ENCODE data around the gene MPZL2. TPM values are rescaled to one million over a fixed set of nuclear protein-coding genes. Genes with fewer than 3 reads are reported as not detected.
A peak's percentile ranks its signal among the peaks of the same experiment; 100 is the strongest.
"Not testable (repeated sequence)": the region's sequence is repeated elsewhere in the genome, so short reads cannot be mapped to it uniquely, and the experiment has no call there.

MPZL2 gene
- total RNA-seq (2014; rRNA removed; shearing (Covaris generic)) = 0.53 TPM in 1 of 2 replicates, not detected in the other
- 1.3 and 1.4 TPM in 2 replicates for polyA plus RNA-seq (2015; cell fraction: cytosol; rRNA removed)
- polyA plus RNA-seq (2015; cell fraction: nucleus; rRNA removed) = 0.33 and 2.4 TPM in 2 replicates

DNA sequence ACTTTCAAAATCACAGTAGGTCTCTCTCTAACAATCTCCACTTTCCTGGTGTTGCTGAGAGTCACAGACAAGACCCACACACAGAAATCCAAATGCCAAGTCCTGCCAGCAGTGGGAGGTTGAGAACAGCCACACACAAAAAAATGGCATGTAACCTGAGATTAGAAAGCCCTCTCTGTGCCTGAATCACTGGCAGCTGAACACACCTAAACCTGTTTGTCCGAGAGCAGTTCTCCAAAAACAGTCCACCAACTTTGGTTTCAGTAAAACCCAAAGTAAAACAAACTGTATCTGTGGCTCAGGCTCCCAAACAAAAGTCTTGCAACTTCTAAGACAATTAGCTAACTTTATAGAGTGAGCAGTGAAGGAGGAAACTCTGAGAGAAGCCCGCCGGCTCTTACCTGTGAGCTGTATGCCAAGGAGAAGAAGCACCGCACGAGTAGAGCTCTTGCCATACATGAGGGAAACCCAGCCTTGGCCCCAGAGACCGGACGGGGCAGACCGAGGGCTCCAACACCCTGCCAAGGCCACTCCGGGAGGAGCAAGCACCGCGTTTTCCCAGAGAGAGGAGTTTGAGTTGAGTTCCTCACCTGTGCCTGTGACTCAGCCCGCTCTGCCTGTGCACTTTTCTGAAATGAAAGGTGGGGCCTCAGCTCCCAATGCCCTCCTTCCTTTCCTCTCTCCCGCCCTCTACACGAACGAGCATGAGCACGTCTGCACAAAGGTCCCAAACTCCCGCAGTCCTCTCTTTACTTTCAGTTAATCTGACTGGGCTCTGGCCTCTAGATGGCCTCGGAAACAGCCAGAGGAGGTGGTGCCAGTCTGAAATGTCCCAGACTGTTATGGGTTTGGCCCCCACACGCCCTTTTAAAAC is at the start of gene MPZL2:
Gene MPZL2, minus strand, starts transcription at position 603 of the 874 bp plus-strand sequence. Its CDS starts 144 bp downstream, at position 459.
- in situ Hi-C loops (cut with HindIII; ENCODE audit: low pct_unique_long_range_greater_than_20kb, low sequenced_read_pairs) = no loop called here
- no peak for DNase-seq (ENCODE audit: low read depth, low spot score)

DNA sequence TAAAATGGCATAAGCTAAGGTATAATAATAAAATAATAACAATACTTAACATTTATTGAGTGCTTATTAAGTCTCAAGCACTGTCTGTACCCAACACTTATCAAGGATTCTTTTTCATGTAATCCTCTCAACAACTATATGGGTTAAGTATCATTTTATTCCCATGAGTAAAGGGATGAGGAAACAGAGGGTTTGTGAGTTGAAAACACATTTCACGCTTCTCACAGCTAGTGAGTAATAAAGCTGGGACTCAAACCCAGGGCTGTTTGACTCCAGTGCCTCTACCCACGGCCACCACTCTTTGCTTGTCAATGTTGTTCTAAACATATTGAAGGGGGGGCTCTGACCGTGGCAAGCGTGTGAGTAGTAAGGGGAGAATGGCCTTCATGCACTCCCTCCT is 49.1 kb upstream of the MPZL2 start:
- DNase-seq (ENCODE audit: low read depth, low spot score) = no peak
- in situ Hi-C loops (cut with HindIII; ENCODE audit: low pct_unique_long_range_greater_than_20kb, low sequenced_read_pairs) = no loop called here

DNA sequence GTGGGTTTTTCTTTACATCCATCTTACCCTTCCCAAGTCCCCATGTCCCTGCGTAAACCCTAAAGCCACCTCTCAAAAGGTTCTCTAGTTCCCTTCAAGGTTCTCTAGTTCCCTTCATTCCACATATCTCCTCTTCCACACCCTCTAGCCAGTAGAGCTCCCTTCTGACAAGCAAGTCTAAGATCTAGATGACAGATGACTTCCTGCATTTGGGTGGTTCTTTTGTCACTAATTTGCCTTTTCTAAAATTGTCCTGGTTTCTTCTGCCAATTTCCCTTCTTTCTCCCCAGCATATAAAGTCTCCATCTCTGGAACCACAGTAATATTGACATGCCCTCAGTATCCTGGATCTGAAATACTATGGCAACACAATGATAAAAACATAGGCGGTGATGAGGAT is 48.2 kb upstream of the MPZL2 start:
- in situ Hi-C loops (cut with HindIII; ENCODE audit: low pct_unique_long_range_greater_than_20kb, low sequenced_read_pairs) = no loop called here
- no peak for DNase-seq (ENCODE audit: low read depth, low spot score)

DNA sequence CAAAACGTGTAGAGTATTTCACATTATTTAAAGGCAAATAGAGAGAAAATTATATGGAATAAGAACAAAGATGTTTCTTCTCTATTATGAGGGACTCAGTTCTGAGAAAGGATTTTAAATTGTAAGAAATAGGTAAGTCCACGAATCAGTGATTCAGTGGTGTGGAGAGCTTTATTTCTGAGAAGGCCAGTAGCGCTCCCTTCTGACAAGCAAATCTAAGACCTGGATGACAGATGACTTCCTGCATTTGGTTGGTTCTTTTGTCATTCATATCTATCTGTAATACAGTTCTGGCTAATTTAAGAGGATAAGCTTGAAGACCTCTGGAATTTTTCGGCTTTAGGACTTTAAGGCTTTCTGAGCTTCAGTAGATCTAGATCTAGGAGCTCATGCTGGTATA is 47.4 kb upstream of the MPZL2 start:
- DNase-seq (ENCODE audit: low read depth, low spot score) = no peak
- in situ Hi-C loops (cut with HindIII; ENCODE audit: low pct_unique_long_range_greater_than_20kb, low sequenced_read_pairs) = no loop called here

DNA sequence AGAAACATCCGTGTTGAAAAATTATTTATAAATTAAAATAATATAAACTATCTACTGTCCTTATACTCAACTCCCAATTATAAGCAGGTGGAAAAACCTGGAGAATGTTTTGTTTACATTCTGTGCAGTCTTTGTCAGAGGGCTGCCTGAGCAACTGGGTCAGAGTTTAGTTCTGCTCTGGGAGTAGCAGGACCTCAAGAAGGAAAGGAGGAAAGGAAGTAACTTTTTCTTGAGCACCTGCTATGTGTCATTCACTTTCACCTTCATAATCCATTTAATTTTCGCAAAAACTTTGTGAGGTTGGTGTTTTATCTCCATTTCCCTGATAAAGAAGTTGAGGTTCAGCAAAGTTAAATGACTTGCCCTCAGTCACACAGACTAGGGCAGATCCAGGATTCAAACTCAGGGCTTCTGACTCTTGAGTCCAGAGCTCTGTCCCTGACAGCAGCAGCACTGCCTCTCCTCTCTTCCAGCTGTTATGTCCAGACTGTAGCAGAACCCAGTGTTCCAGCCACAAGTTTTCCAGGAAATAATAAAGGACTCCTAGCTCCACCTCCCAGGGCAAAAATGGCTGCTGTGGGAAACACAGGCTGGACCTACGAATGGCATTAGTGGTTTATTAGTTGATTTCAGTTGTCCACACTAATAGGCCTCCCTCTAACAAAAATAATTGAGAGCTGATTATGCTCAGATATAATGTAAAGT is 46.8 kb upstream of the MPZL2 start:
- in situ Hi-C loops (cut with HindIII; ENCODE audit: low pct_unique_long_range_greater_than_20kb, low sequenced_read_pairs) = no loop called here

DNA sequence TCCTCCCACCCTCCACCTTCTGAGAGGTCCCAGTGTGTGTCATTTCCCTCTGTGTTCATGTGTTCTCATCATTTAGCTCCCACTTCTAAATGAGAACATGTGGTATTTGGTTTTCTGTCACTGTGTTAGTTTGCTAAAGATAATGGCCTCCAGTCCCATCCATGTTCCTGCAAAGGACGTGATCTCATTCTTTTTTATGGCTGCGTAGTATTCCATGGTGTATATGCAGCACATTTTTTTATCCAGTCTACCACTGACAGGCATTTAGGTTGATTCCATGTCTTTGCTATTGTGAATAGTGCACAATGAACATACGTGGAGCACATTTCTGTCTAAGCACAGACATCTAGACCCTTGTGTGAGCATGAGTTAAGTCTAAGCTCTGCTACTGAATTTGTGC is 46.2 kb upstream of the MPZL2 start:
- no peak for DNase-seq (ENCODE audit: low read depth, low spot score)
- in situ Hi-C loops (cut with HindIII; ENCODE audit: low pct_unique_long_range_greater_than_20kb, low sequenced_read_pairs) = no loop called here

More for the DNA sequence above, 46.8 kb upstream of the MPZL2 start:
- no peak for DNase-seq (ENCODE audit: low read depth, low spot score)

DNA sequence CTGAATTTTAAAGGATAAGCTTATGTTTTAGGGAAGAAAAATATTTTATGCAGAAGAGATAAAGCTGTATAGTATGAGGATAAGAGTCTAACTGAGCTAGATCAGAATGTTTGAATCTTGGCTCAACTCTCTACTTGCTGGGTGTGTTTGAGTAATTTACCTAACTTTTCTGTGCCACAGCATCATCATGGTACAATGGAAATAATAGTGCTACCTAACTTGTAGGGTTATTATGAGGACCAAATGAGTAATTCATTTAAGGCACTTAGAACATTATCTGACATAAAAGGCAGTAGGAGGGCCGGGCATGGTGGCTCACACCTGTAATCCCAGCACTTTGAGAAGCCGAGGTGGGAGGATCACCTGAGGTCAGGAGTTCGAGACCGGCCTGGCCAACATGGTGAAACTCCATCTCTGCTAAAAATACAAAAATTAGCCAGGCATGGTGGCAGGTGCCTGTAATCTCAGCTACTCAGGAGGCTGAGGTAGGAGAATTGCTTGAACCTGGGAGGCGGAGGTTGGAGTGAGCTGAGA is 45.0 kb upstream of the MPZL2 start:
- DNase-seq (ENCODE audit: low read depth, low spot score); in situ Hi-C loops (cut with HindIII; ENCODE audit: low pct_unique_long_range_greater_than_20kb, low sequenced_read_pairs): not testable (repeated sequence)

DNA sequence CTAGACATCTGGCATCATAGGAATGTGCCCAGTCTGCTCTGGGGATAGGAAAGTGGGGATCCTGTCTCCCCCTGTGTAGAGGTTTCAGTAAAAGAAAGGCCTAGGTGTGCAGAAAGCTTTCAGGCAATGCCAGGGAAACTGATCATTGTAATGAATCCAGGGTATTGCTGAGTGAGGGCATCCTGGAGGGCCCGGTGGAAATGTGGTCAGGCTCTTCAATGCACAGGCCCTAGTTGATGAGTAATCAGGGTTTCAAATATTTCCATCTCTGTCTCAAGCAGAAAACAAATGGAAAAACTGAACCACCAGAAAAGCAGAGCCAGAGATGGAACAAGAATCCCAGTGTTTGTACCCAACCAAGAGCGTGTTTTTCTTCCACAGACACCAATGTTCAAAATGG is 42.5 kb upstream of the MPZL2 start:
- in situ Hi-C loops (cut with HindIII; ENCODE audit: low pct_unique_long_range_greater_than_20kb, low sequenced_read_pairs) = no loop called here

DNA sequence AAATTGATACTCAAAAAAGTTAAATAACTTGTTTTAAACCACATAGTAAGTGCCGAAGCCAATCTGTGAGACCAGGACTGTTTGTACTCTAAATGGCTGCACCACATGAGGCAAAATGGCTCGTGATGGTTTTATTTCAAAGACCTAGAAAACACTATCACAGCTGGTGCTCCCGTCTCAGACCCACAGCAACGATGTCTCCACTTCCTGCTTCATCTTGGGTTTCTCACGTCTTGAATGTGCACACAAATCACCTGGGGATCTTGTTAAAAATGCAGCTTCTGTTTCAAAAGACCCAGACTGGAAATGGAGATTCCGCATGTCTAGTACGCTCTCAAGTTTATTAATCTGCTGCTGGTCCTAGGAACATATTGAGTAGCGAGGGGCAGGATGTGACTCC is 41.6 kb upstream of the MPZL2 start:
- DNase-seq (ENCODE audit: low read depth, low spot score) = no peak
- in situ Hi-C loops (cut with HindIII; ENCODE audit: low pct_unique_long_range_greater_than_20kb, low sequenced_read_pairs) = no loop called here

More for the DNA sequence above, 42.5 kb upstream of the MPZL2 start:
- DNase-seq (ENCODE audit: low read depth, low spot score) = no peak

DNA sequence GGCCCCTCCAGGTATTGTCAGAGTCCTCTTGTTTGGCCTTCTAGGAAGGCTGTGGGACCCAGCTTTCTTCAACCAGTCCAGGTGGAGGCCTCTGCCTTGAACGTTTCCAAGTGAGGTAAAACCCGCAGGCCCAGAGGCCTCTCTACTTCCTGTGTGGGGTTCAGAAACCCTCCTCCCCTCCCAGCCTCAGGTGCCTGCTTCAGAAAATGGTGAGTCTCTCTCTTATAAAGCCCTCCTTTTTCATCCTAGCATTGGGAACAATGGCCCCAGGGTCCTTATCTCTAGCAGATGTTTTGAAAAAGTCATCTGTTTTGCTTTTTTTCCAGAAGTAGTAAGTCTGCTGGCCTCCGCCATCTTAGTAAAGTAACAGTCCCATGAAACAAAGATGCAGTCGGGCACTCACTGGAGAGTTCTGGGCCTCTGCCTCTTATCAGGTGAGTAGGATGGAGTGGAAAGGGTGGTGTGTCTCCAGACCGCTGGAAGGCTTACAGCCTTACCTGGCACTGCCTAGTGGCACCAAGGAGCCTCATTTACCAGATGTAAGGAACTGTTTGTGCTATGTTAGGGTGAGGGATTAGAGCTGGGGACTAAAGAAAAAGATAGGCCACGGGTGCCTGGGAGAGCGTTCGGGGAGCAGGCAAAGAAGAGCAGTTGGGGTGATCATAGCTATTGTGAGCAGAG is 40.6 kb upstream of the MPZL2 start, which contains the start of gene CD3E:
Gene CD3E, plus strand, starts transcription at position 163 of the 681 bp plus-strand sequence. Its CDS starts 223 bp downstream, at position 386.
- no peak for DNase-seq (ENCODE audit: low read depth, low spot score)
- in situ Hi-C loops (cut with HindIII; ENCODE audit: low pct_unique_long_range_greater_than_20kb, low sequenced_read_pairs) = no loop called here

DNA sequence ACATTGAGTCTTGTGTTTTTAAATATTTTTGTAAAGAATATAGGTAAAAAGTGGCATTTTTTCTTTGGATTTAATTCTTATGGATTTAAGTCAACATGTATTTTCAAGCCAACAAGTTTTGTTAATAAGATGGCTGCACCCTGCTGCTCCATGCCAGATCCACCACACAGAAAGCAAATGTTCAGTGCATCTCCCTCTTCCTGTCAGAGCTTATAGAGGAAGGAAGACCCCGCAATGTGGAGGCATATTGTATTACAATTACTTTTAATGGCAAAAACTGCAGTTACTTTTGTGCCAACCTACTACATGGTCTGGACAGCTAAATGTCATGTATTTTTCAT is 40.1 kb upstream of the MPZL2 start:
- DNase-seq (ENCODE audit: low read depth, low spot score) = no peak
- in situ Hi-C loops (cut with HindIII; ENCODE audit: low pct_unique_long_range_greater_than_20kb, low sequenced_read_pairs) = no loop called here

DNA sequence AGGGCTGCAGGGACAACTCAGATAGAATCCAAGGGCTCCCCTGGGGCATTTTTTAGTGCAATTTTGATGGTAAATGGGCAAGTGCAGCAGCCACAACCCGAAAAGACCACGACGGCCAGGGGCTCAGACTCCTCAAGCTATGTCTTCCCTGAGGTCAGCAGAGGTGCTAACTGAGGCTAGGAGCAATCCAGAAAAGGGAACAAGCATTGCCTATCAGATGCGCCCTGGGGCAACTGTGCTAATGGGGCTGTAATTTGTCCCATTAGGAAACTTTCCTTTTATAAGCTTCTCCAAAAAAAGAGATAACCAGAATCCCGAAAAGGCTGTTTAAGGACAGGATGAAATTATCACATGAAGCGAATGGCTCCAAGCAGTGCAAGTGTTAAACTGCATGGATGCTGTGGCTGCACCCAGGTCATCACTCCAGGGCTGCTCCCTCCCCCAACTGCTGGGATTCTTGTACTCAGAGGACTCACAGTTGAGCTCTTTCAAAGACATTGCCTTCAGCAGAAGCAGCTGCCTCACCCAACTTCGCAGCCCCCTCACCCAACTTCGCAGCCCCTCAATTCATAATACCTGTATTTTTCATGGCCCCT is 37.6 kb upstream of the MPZL2 start:
- DNase-seq (ENCODE audit: low read depth, low spot score) = no peak
- in situ Hi-C loops (cut with HindIII; ENCODE audit: low pct_unique_long_range_greater_than_20kb, low sequenced_read_pairs) = no loop called here

DNA sequence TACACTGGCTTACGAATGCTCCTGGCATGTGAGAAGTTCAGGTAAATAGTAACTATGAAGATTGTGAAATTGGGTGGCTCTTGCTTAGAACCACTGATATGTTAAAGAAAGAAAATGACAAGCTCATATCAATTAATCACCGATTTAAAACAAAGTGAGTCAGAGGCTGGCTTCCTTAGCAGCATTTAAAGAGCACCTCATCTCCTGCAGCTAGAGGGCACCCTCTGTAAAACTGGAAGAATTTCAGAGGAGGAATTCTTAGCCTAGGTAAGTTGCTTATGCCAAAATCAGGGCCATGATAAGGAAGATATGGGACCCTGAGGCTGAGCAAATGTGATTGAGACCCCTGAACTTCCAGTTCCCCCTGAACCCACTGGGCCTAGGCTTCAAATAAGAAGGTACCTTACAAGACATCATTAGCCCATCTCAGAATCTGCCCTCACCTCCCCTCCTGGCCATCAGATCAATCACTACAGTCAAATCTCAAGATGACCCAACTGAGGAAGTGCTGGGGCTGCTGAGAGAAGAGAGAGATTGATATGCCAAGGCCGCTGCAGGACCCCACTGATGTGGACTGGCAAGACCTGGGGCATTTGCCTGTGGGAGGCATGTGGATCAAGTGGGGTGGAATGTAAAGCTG is 31.8 kb upstream of the MPZL2 start:
- in situ Hi-C loops (cut with HindIII; ENCODE audit: low pct_unique_long_range_greater_than_20kb, low sequenced_read_pairs) = no loop called here
- peak; percentile 43 for DNase-seq (ENCODE audit: low read depth, low spot score)

DNA sequence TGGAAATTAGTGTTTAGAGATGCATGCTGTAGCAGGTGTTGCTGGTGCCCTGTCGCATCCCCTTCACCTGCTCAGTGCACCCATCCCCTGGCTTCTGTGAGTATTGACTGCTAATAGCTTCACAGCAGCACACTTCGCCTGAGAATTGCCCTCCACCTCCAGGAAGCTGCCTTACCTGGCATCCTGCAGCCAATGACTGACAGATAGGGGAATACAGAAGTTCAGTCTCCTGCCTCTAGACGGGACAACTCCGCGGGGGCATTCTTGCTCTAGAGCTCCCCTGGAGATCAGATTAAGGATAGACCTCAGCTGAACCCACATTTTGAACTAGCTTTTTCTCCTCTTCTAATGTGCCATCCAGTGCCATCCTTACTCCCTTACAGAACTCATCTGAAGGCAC is 31.1 kb upstream of the MPZL2 start:
- in situ Hi-C loops (cut with HindIII; ENCODE audit: low pct_unique_long_range_greater_than_20kb, low sequenced_read_pairs) = no loop called here
- DNase-seq (ENCODE audit: low read depth, low spot score) = no peak

DNA sequence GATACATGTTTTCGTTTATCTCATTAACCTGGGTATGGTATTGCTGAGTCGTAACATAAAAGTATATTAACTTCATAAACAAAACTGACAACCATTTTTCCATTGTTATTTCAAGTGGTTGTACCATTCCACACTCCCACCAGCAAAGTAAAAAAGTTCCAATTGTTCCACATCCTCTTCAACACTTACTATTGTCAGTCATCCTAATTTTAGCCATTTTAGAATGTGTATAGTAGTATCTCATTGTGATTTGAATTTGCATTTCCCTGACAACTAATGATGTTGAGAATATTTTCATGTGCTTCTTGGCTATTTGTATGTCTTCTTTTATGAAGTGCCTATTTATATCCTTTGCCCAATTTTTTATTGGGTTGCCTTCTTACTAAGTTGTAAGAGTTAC is 30.0 kb upstream of the MPZL2 start:
- in situ Hi-C loops (cut with HindIII; ENCODE audit: low pct_unique_long_range_greater_than_20kb, low sequenced_read_pairs) = no loop called here

DNA sequence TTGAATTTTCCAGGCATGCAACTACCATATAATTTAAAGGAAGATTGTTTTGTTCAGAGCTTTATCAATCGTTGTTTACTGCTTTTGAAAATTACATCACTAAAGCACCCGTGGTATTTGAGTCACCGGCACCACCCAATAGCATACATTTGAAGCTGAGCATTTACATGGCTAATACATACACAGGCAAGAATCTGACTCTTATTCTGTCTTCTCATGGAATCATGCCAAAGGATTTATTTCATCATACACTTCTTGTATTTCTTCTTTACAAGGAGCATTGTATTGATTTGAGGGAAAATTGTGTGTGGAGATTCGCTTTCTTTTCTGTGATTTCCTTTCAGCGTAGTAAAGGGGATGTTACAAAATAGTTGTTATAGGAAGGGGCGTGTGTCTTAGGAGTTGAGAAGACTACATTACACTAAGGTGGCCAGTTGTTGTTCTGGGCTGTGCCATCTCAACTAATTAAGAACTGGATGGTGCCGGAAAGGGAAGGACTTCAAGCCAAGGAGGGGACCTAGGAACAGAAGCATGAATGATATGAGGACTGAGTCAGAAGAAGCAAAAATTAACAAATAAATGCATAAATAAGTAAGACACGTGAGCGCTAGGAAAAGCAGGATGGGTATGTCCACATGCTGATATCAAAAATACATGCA is 27.5 kb upstream of the MPZL2 start:
- in situ Hi-C loops (cut with HindIII; ENCODE audit: low pct_unique_long_range_greater_than_20kb, low sequenced_read_pairs) = no loop called here
- DNase-seq (ENCODE audit: low read depth, low spot score) = peak; percentile 2

More for the DNA sequence above, 30.0 kb upstream of the MPZL2 start:
- no peak for DNase-seq (ENCODE audit: low read depth, low spot score)

DNA sequence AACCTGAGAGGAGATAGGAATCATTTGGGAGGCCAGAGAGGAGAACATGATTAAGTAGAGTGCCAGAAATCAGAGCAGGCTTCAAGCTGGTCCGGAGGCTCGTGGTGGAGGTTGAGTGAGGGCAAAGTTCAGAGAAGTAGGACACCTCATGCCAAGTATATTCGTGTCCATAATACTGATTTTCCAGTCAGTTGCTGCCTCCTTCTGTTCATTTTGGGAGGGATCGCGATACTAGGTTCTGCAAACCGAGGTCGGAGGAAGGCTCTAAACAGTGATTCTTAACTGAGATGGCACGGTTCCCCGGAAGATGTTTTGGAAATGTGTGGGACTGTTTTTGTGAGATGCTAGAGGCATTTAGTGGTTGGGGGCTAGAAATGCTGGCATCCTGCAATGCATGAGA is 26.8 kb upstream of the MPZL2 start:
- in situ Hi-C loops (cut with HindIII; ENCODE audit: low pct_unique_long_range_greater_than_20kb, low sequenced_read_pairs) = no loop called here
- peak; percentile 47 for DNase-seq (ENCODE audit: low read depth, low spot score)
